Endothelial cell of umbilical vein (primary cell): Measurements from ENCODE around the gene PPP1R13B. TPM values are rescaled to one million over a fixed set of nuclear protein-coding genes. Genes with fewer than 3 reads are reported as not detected.

Experiments used
- BruUV-seq: library from RNA; stranded (reverse); fragments of 400-500 nt; replicated peaks from 2 replicates; lab custom pipeline; 2021; lab: Mats Ljungman, UMichigan
- CTCF ChIA-PET: fragments of 300-600, 350-600 bp; sonication (Branson Sonifier 250); formaldehyde crosslinking; loops from one replicate; lab custom pipeline; 2021; ENCODE audit warnings: antibody characterized with exemption, inconsistent platforms; lab: Charles Lee
- POLR2A ChIA-PET: fragments of 300-600, 350-600 bp; sonication (Branson Sonifier 250); formaldehyde crosslinking; loops from one replicate; lab custom pipeline; 2021; ENCODE audit warnings: antibody characterized with exemption, inconsistent platforms; lab: Charles Lee
- DNase-seq: peaks from one replicate; pipeline ENCODE4 v3.0.0-alpha.2; 2011; ENCODE audit warnings: low read depth, low spot score
- FAIRE-seq: peaks from 2 replicates; lab custom pipeline; 2011; peaks lifted over from hg19 to GRCh38; lab: Jason Lieb, UNC
- H2AFZ ChIP-seq: 2 replicates; pipeline ENCODE4 v1.6.0; 2012; ENCODE audit warnings: low read depth, low read length, control low read depth, inconsistent platforms
- H3K27ac ChIP-seq: 2 replicates; pipeline ENCODE4 v1.5.1; 2011; ENCODE audit warnings: low read depth, mild to moderate bottlenecking, control low read depth, low read length, moderate library complexity; ENCODE audit not compliant: insufficient read depth
- H3K27me3 ChIP-seq, 2 experiments: 2 replicates each; pipeline versions ENCODE4 v1.6.0 to v1.6.1; 2011; ENCODE audit warnings: low read length in 2 of 2, mixed read lengths in 1 of 2; ENCODE audit not compliant: control insufficient read depth in 2 of 2, insufficient read depth in 2 of 2
- H3K36me3 ChIP-seq, 2 experiments: 2 replicates in 1 of 2; 3 replicates in 1 of 2; pipeline ENCODE4 v1.5.1; 2011; ENCODE audit warnings: low read length in 2 of 2, mild to moderate bottlenecking in 1 of 2, moderate library complexity in 1 of 2; ENCODE audit not compliant: control insufficient read depth in 2 of 2, insufficient read depth in 2 of 2; ENCODE audit errors: extremely low read depth in 1 of 2
- H3K4me1 ChIP-seq: 3 replicates; pipeline ENCODE4 v1.5.1; 2011; ENCODE audit warnings: mild to moderate bottlenecking, low read length; ENCODE audit not compliant: control insufficient read depth, insufficient read depth; ENCODE audit errors: extremely low read depth
- H3K4me2 ChIP-seq: 2 replicates; pipeline ENCODE4 v1.6.1; 2011; ENCODE audit warnings: low read length, control low read depth, mixed read lengths; ENCODE audit not compliant: insufficient read depth
- H3K4me3 ChIP-seq, 3 experiments: fragments of 200-600 bp in 1 of 3; sonication (generic), shearing (Covaris generic) in 1 of 3; replicated peaks in 1 of 3; 2 replicates each; pipeline ENCODE4 v1.5.1; 2011 to 2016; ENCODE audit warnings: control low read depth in 3 of 3, low read length in 3 of 3, mild to moderate bottlenecking in 2 of 3, inconsistent platforms in 1 of 3, low read depth in 1 of 3, moderate library complexity in 1 of 3; ENCODE audit not compliant: insufficient read depth in 1 of 3
- H3K79me2 ChIP-seq: 2 replicates; pipeline ENCODE4 v1.6.0; 2012; ENCODE audit warnings: low read length, inconsistent platforms; ENCODE audit not compliant: control insufficient read depth, insufficient read depth
- H3K9ac ChIP-seq: replicated peaks from 2 replicates; pipeline ENCODE3; 2011; ENCODE audit warnings: low read length, control low read depth; ENCODE audit not compliant: insufficient read depth; ENCODE audit errors: extremely low read depth
- H3K9me1 ChIP-seq: replicated peaks from 3 replicates; pipeline ENCODE4 v1.6.0; 2011; ENCODE audit warnings: mild to moderate bottlenecking, low read length; ENCODE audit not compliant: control insufficient read depth, insufficient read depth; ENCODE audit errors: extremely low read depth
- H3K9me3 ChIP-seq: replicated peaks from 2 replicates; pipeline ENCODE4 v1.5.1; 2012; ENCODE audit warnings: low read length, inconsistent platforms; ENCODE audit not compliant: control insufficient read depth, insufficient read depth
- H4K20me1 ChIP-seq: replicated peaks from 2 replicates; pipeline ENCODE3; 2011; ENCODE audit warnings: mild to moderate bottlenecking, low read length; ENCODE audit not compliant: control insufficient read depth, insufficient read depth; ENCODE audit errors: extremely low read depth
- JUN ChIP-seq: IDR thresholded peaks from 2 replicates; pipeline ENCODE4 v1.6.1; 2011; ENCODE audit warnings: borderline replicate concordance, low read depth; ENCODE audit not compliant: insufficient read length, insufficient read depth
- MAX ChIP-seq: IDR thresholded peaks from 2 replicates; pipeline ENCODE4 v1.6.1; 2011; ENCODE audit not compliant: insufficient read depth, insufficient read length
- POLR2AphosphoS5 ChIP-seq: IDR thresholded peaks from 2 replicates; pipeline ENCODE4 v1.6.1; 2012; ENCODE audit warnings: low read depth, mild to moderate bottlenecking, control low read depth, low read length, moderate library complexity; ENCODE audit not compliant: insufficient read depth
- dilution Hi-C: fragments of 300-500 bp; cut with MboI; formaldehyde crosslinking; loops from one replicate; pipeline ENCODE4 v1.15.0; 2019; ENCODE audit warnings: low sequenced_read_pairs; ENCODE audit not compliant: extremely low pct_ligation_motif_present
- intact Hi-C: fragments of 100-400 bp; cut with micrococcal nuclease; formaldehyde crosslinking; loops from one replicate; pipeline ENCODE4 v1.10.0; 2022
- polyA plus RNA-seq, 4 experiments: library from polyadenylated mRNA; depleted of rRNA in 3 of 4; stranded (reverse) in 3 of 4; unstranded in 1 of 4; fragments of >200 nt; gene quantifications; 2 replicates each; pipeline versions ENCODE4 v1.2.1 to v1.2.3, GENCODE V29; 2011 to 2012; ENCODE audit warnings: missing spikeins in 1 of 4
- total RNA-seq: library from RNA; stranded (reverse); gene quantifications from 2 replicates; pipeline ENCODE4 v1.2.3, GENCODE V29; 2021

The PPP1R13B gene
- total and polyA plus RNA-seq, 2 donors (not counting 3 experiments of a cell fraction or from before 2014, with no cell fraction given), result 10.0 to 30.0 TPM

- no peaks in the 10 kb centered on the region for H3K27me3 ChIP-seq
- no TSS peak for BruUV-seq
- H3K4me3 ChIP-seq, result peak within 1 kb of the TSS; percentile 32 to 75 (median 58)
- H3K36me3 ChIP-seq, result no peaks in the 10 kb centered on the region
- H3K9ac ChIP-seq, result peak within 1 kb of the TSS; percentile 66
- no peaks in the 10 kb centered on the region for H3K9me1 ChIP-seq
- peak within 1 kb of the TSS; percentile 65 for H3K4me2 ChIP-seq
- TF ChIP-seq JUN, result no peak
- TF ChIP-seq MAX, result peak; percentile 65
- TF ChIP-seq POLR2AphosphoS5, result peak; percentile 16
- dilution Hi-C loops (no loop called here), intact Hi-C loops (loop anchor here (1.0 to 5.0 kb wide), 3 partner anchors 10 to 153 kb away; partner anchors contain the start of genes BAG5, COA8 and PPP1R13B)
- H3K4me1 ChIP-seq, result peaks cover 30% of the 10 kb centered on the region
- H4K20me1 ChIP-seq, result no peaks in the 10 kb centered on the region
- no peaks in the 10 kb centered on the region for H3K9me3 ChIP-seq
- H3K79me2 ChIP-seq, result peaks cover 42% of the 10 kb centered on the region
- ChIA-PET CTCF (interaction anchor here (1.0 to 1.8 kb wide), 6 partner anchors 9 to 185 kb away, joined by 4 to 7 read pairs (median 4); no protein-coding TSS in a partner anchor), POLR2A (interaction anchor here (1.0 kb wide), 1 partner anchor 112 kb away, joined by 3 read pairs; no protein-coding TSS in a partner anchor)
- H3K27ac ChIP-seq, result peak within 1 kb of the TSS; percentile 38
- H2AFZ ChIP-seq, result peak within 1 kb of the TSS; percentile 18
- peak; percentile 100 for DNase-seq
- FAIRE-seq, result peak; percentile 100
These were observed 132.0 kb downstream of the PPP1R13B start, which contains the start of the genes XRCC3 and ZFYVE21 for GRCh38 chr14:103715052-103716000. TSS of gene XRCC3 (minus strand) at chr14:103715451. CDS start at chr14:103711087, 4,364 bp downstream. TSS of gene ZFYVE21 (plus strand) at chr14:103715810. CDS start at chr14:103715842, 32 bp downstream.
